GM12878 (cell line): ENCODE measurements around the gene DCLK2. TPM values are rescaled to one million over a fixed set of nuclear protein-coding genes. Genes with fewer than 3 reads are reported as not detected.

ENCODE experiments used
- ATAC-seq: fragments of 200-7000 bp; cut with Tn5 transposase; 3 replicates; pipeline ENCODE4 v1.9.1; 2020; ENCODE audit warnings: mild to moderate bottlenecking, moderate library complexity
- BruUV-seq: library from RNA; stranded (reverse); fragments of 400-500 nt; replicated peaks from 2 replicates; lab custom pipeline; 2021; lab: Mats Ljungman, UMichigan
- CTCF ChIA-PET: fragments of 300-600 bp; sonication (Branson Sonifier 250); formaldehyde crosslinking; extraction: SDS; loops from one replicate; lab custom pipeline; 2021; ENCODE audit warnings: inconsistent platforms; lab: Yijun Ruan, JAX
- POLR2A ChIA-PET: fragments of 350-600 bp; formaldehyde crosslinking; extraction: SDS; loops from one replicate; lab custom pipeline; 2021; ENCODE audit warnings: inconsistent platforms; lab: Charles Lee
- RAD21 ChIA-PET: fragments of 300-600 bp; sonication (Branson Sonifier 250); formaldehyde crosslinking; loops from one replicate; lab custom pipeline; 2023; ENCODE audit warnings: antibody characterized with exemption; ENCODE audit not compliant: unreplicated experiment; lab: Charles Lee
- SMC1A ChIA-PET: fragments of 300-600 bp; sonication (Branson Sonifier 250); formaldehyde crosslinking; loops from one replicate; lab custom pipeline; 2023; ENCODE audit not compliant: unreplicated experiment, uncharacterized antibody; lab: Charles Lee
- DNase-seq: peaks from one replicate; pipeline ENCODE4 v3.0.0-alpha.2; 2011; ENCODE audit warnings: low read depth, low spot score
- FAIRE-seq: peaks from 3 replicates; lab custom pipeline; 2011; peaks lifted over from hg19 to GRCh38; lab: Jason Lieb, UNC
- H2AFZ ChIP-seq: 2 replicates; pipeline ENCODE4 v1.6.0; 2011; ENCODE audit warnings: low read depth, low read length, control low read depth; ENCODE audit not compliant: control insufficient read depth
- H3K27ac ChIP-seq: 2 replicates; pipeline ENCODE4 v1.5.1; 2011; ENCODE audit warnings: control low read depth; ENCODE audit not compliant: control insufficient read depth, insufficient read depth
- H3K27me3 ChIP-seq, 2 experiments: replicated peaks in 1 of 2; 2 replicates each; pipeline versions ENCODE4 v1.6.0 to v1.6.1; 2011; ENCODE audit warnings: low read length in 1 of 2; ENCODE audit not compliant: control insufficient read depth in 2 of 2, insufficient read depth in 2 of 2
- H3K36me3 ChIP-seq, 2 experiments: 2 replicates each; pipeline ENCODE4 v1.5.1; 2011; ENCODE audit warnings: low read length in 1 of 2; ENCODE audit not compliant: control insufficient read depth in 2 of 2, insufficient read depth in 2 of 2
- H3K4me1 ChIP-seq: 2 replicates; pipeline ENCODE4 v1.6.1; 2011; ENCODE audit warnings: mild to moderate bottlenecking, low read length, moderate library complexity, mixed read lengths; ENCODE audit not compliant: control insufficient read depth, insufficient read depth
- H3K4me2 ChIP-seq: 2 replicates; pipeline ENCODE4 v1.6.0; 2011; ENCODE audit warnings: control low read depth; ENCODE audit not compliant: control insufficient read depth, insufficient read depth
- H3K4me3 ChIP-seq: fragments of 200-600 bp; sonication (generic); 2 replicates; pipeline ENCODE4 v1.5.1; 2016
- H3K79me2 ChIP-seq: 2 replicates; pipeline ENCODE4 v1.6.0; 2011; ENCODE audit warnings: low read length; ENCODE audit not compliant: control insufficient read depth, insufficient read depth
- H3K9ac ChIP-seq: 2 replicates; pipeline ENCODE4 v1.8.0; 2011; ENCODE audit warnings: low read length, control low read depth, mixed read lengths; ENCODE audit not compliant: control insufficient read depth, insufficient read depth
- H3K9me3 ChIP-seq: replicated peaks from 3 replicates; pipeline ENCODE4 v1.5.1; 2011; ENCODE audit warnings: mild to moderate bottlenecking, low read length; ENCODE audit not compliant: control insufficient read depth, insufficient read depth
- H4K20me1 ChIP-seq: 2 replicates; pipeline ENCODE4 v1.6.0; 2011; ENCODE audit not compliant: control insufficient read depth, insufficient read depth
- BHLHE40 ChIP-seq, 2 experiments: fragments of 450-650 bp in 1 of 2; IDR thresholded peaks; 2 replicates each; pipeline ENCODE4 v1.6.1; 2011 to 2017; ENCODE audit warnings: low read depth in 2 of 2, borderline replicate concordance in 1 of 2, improper control_type of control experiment in 1 of 2, low read length in 1 of 2, mild to moderate bottlenecking in 1 of 2
- MXI1 ChIP-seq: fragments of 150-350 bp; IDR thresholded peaks from 2 replicates; pipeline ENCODE4 v1.6.1; 2011; ENCODE audit warnings: low read depth, mild to moderate bottlenecking, inconsistent platforms, low read length, improper control_type of control experiment
- PAX8 ChIP-seq: fragments of 450-650 bp; IDR thresholded peaks from 2 replicates; pipeline ENCODE4 v1.6.1; 2017; ENCODE audit warnings: mild to moderate bottlenecking, moderate library complexity
- RB1 ChIP-seq: fragments of 450-650 bp; formaldehyde crosslinking; IDR thresholded peaks from 2 replicates; pipeline ENCODE4 v1.6.1; 2017; ENCODE audit warnings: mild to moderate bottlenecking, borderline replicate concordance
- YY1 ChIP-seq: IDR thresholded peaks from 2 replicates; pipeline ENCODE4 v1.6.1; 2011; ENCODE audit warnings: low read depth, mild to moderate bottlenecking, low read length
- ZNF217 ChIP-seq: fragments of 450-650 bp; IDR thresholded peaks from 2 replicates; pipeline ENCODE4 v1.6.1; 2017; ENCODE audit warnings: antibody characterized with exemption, mild to moderate bottlenecking
- WGBS: methylation state at CpG from one replicate; pipeline ENCODE4 v1.1.6; 2016; ENCODE audit warnings: low lambda C conversion rate; ENCODE audit not compliant: insufficient replicate concordance, insufficient coverage; ENCODE audit errors: missing lambda C conversion rate; 5-methylcytosine and 5-hydroxymethylcytosine counted together
- in situ Hi-C: fragments of 300-500 bp; cut with MboI; formaldehyde crosslinking; loops from 9 replicates; pipeline ENCODE4 v1.14.3; 2018; ENCODE audit warnings: mixed read lengths
- intact Hi-C: fragments of 100-400 bp; cut with micrococcal nuclease; formaldehyde crosslinking; loops from one replicate; pipeline ENCODE4 v1.14.2; 2022; ENCODE audit not compliant: unreplicated experiment
- polyA plus RNA-seq, 11 experiments: library from polyadenylated mRNA; depleted of rRNA in 4 of 11; unstranded in 6 of 11; stranded (reverse) in 5 of 11; fragments of >200 nt; fragmentation: Nextera tagmentation in 4 of 11; fragmentation: Illumina TruSeq in 1 of 11; extraction: Ambion mirVana in 4 of 11; extraction: Trizol in 1 of 11; gene quantifications; 1 replicate in 1 of 11; 2 replicates in 10 of 11; pipeline versions ENCODE4 v1.2.1 to v1.2.3, GENCODE V29; 2011 to 2016; ENCODE audit warnings: inconsistent platforms in 2 of 11, missing spikeins in 2 of 11, low read depth in 1 of 11
- total RNA-seq, 4 experiments: library from RNA; depleted of rRNA in 3 of 4; stranded (reverse); fragments of >200 nt in 3 of 4; fragmentation: Illumina TruSeq in 1 of 4; extraction: Trizol in 1 of 4; gene quantifications; 2 replicates each; pipeline versions ENCODE4 v1.2.1 to v1.2.3, GENCODE V29; 2013 to 2021
- TF ChIP-seq, protein P1 (sequence below): fragments of 450-650 bp; IDR thresholded peaks from 2 replicates; pipeline ENCODE4 v1.6.1; 2018; ENCODE audit warnings: mild to moderate bottlenecking, low read depth, moderate library complexity; ENCODE audit not compliant: partially characterized antibody
- TF ChIP-seq, protein P2 (sequence below): IDR thresholded peaks from 2 replicates; pipeline ENCODE4 v1.6.1; 2012; ENCODE audit warnings: mild to moderate bottlenecking, low read depth, low read length
- TF ChIP-seq, protein P3 (sequence below): IDR thresholded peaks from 2 replicates; pipeline ENCODE4 v1.6.1; 2012; ENCODE audit warnings: low read depth, low read length, improper control_type of control experiment

DCLK2 gene
- total and polyA plus RNA-seq, 10 of the 15 experiments (the other 5 are each of a cell fraction or from before 2014, with no cell fraction given): not detected

DNA sequence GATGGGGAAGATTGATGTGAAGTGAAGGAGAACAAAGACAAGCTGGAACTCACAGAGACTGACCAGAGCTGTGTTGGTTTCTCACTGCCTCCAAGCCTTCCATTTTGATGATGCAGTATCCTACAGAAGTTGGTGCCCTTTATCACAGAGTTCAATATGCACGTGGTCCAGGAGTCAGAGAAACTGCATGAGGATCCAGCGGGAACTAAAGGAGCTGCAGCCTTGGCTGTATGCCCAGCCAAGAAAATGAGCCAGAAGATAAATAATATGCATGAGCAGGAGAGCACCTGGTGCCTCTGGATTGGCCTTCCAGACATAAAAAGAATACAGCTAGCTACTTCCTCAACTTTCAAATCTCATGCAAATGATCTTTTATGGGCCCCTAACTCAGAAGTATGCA lies 44.3 kb upstream of the DCLK2 start (continued):
- TF ChIP-seq MXI1: no peak

DNA sequence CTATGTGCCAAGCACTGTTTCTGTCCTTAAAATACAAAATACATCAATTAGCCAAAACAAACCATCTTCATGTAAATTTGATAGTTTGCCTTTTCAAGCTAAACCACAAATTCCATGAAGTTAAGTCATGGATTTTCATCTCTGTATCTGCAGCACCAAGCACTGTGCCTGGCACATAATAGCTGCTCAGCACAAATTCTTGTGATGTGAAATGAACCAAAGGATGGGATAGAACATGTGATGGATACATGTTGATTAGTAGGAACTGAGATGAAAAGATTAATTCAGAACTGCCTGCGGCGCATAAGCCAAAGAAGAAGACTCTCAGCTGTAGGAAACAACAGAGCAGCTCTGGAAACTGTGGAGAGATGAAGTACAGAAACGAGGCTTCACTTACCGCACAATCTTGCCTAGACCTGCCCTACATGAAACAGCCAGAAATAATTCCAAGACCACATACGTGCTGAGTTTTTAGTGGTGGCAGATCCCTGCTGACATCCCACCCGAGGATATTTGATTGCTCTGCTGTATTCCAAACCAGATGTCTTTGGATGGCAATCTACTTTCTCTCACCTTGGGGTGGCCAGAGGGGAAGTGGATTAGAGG lies 40.9 kb upstream of the DCLK2 start:
- FAIRE-seq: no peak

More for the DNA sequence above, 40.9 kb upstream of the DCLK2 start:
- Histone ChIP-seq H3K9me3 (no peaks in the 10 kb centered on the region; the same call in 2 of the 3 replicates), H3K4me1 (no peaks in the 10 kb centered on the region), H3K9ac (no peak overlapping the region), H3K4me3 (no peak overlapping the region), H3K27me3 (no peaks in the 10 kb centered on the region; a peak in 1 of 4 replicates), H3K79me2 (no peaks in the 10 kb centered on the region), H3K4me2 (no peak overlapping the region), H3K27ac (no peak overlapping the region), H4K20me1 (no peaks in the 10 kb centered on the region), H3K36me3 (no peaks in the 10 kb centered on the region), H2AFZ (no peak overlapping the region)
- POLR2A ChIA-PET: no interaction called here
- RAD21 ChIA-PET: no interaction called here
- TF ChIP-seq PAX8 (no peak), YY1 (no peak), BHLHE40 (IDR thresholded peaks at IDR 0.05; ENCODE audit: borderline replicate concordance in 1 of 2, low read depth in 2 of 2, low read length in 1 of 2) (no peak), ZNF217 (no peak), RB1 (no peak)
- TF ChIP-seq, protein P1, sequence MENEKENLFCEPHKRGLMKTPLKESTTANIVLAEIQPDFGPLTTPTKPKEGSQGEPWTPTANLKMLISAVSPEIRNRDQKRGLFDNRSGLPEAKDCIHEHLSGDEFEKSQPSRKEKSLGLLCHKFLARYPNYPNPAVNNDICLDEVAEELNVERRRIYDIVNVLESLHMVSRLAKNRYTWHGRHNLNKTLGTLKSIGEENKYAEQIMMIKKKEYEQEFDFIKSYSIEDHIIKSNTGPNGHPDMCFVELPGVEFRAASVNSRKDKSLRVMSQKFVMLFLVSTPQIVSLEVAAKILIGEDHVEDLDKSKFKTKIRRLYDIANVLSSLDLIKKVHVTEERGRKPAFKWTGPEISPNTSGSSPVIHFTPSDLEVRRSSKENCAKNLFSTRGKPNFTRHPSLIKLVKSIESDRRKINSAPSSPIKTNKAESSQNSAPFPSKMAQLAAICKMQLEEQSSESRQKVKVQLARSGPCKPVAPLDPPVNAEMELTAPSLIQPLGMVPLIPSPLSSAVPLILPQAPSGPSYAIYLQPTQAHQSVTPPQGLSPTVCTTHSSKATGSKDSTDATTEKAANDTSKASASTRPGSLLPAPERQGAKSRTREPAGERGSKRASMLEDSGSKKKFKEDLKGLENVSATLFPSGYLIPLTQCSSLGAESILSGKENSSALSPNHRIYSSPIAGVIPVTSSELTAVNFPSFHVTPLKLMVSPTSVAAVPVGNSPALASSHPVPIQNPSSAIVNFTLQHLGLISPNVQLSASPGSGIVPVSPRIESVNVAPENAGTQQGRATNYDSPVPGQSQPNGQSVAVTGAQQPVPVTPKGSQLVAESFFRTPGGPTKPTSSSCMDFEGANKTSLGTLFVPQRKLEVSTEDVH: no peak
- TF ChIP-seq, protein P2, sequence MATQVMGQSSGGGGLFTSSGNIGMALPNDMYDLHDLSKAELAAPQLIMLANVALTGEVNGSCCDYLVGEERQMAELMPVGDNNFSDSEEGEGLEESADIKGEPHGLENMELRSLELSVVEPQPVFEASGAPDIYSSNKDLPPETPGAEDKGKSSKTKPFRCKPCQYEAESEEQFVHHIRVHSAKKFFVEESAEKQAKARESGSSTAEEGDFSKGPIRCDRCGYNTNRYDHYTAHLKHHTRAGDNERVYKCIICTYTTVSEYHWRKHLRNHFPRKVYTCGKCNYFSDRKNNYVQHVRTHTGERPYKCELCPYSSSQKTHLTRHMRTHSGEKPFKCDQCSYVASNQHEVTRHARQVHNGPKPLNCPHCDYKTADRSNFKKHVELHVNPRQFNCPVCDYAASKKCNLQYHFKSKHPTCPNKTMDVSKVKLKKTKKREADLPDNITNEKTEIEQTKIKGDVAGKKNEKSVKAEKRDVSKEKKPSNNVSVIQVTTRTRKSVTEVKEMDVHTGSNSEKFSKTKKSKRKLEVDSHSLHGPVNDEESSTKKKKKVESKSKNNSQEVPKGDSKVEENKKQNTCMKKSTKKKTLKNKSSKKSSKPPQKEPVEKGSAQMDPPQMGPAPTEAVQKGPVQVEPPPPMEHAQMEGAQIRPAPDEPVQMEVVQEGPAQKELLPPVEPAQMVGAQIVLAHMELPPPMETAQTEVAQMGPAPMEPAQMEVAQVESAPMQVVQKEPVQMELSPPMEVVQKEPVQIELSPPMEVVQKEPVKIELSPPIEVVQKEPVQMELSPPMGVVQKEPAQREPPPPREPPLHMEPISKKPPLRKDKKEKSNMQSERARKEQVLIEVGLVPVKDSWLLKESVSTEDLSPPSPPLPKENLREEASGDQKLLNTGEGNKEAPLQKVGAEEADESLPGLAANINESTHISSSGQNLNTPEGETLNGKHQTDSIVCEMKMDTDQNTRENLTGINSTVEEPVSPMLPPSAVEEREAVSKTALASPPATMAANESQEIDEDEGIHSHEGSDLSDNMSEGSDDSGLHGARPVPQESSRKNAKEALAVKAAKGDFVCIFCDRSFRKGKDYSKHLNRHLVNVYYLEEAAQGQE: no peak
- TF ChIP-seq, protein P3, sequence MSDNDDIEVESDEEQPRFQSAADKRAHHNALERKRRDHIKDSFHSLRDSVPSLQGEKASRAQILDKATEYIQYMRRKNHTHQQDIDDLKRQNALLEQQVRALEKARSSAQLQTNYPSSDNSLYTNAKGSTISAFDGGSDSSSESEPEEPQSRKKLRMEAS: no peak
- CTCF ChIA-PET: no interaction called here
- WGBS: 57% methylated on average over 6 of the region's 6 CpGs
- SMC1A ChIA-PET: no interaction called here
- ATAC-seq (no peak), DNase-seq (no peak)
- in situ Hi-C loops (no loop called here), intact Hi-C loops (no loop called here)
- BruUV-seq: no TSS peak
